ENCODE data around the gene ZCCHC7.

ZCCHC7 gene

DNA sequence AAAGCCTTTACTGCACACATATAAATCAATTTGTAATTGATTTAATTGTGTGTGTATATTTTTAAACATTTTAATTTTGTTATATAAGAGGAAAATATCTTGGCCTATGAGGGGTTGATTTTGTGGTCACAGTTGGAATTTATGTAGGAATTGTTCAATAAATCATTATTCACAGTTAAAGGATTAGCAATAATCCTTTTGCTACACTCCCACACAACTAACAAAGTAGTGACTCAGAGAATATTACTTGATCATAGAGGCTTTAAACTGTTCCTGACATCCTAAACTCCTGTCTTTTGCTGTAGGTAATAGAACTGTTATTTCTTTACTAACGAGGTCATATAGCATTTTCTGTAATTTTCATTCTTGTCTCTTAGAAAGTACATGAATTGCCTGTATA is 95.5 kb downstream of the ZCCHC7 start:
- Histone ChIP-seq H3K27me3 (replicated peaks; ENCODE audit: control insufficient read depth, insufficient read depth, low read length, poor library complexity, severe bottlenecking) (no peaks in the 10 kb centered on the region), H3K4me3 (ENCODE audit: insufficient read depth, low read depth, low read length, poor library complexity, severe bottlenecking) (no peak overlapping the region), H3K9me3 (ENCODE audit: control insufficient read depth, low read length) (no peaks in the 10 kb centered on the region), H3K4me1 (ENCODE audit: control insufficient read depth, insufficient read depth, low read length, poor library complexity, severe bottlenecking) (no peaks in the 10 kb centered on the region), H3K36me3 (ENCODE audit: control insufficient read depth, insufficient read depth, low read length) (no peaks in the 10 kb centered on the region), H3K27ac (ENCODE audit: insufficient read depth, low read length, poor library complexity, severe bottlenecking) (no peak overlapping the region)
- no peak for DNase-seq

DNA sequence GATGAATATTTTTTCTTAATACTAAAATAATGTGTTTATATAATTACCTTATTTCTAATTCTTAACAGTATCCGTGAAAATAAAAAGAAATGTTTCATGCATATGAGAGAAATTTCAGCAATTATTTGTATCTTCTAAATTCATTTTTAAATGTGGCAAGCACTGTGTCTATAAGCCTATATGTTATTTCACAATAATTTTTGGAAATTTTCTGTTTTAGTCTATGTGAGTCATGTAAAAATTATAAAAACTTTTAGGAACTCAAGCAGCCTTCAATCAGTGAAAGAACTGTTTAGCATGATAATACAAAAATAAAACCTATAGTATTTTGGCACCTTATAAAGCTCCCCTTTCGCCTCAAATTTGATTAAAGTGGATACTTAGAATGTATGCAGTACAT is 96.8 kb downstream of the ZCCHC7 start:
- Histone ChIP-seq H3K27me3 (replicated peaks; ENCODE audit: control insufficient read depth, insufficient read depth, low read length, poor library complexity, severe bottlenecking) (no peaks in the 10 kb centered on the region), H3K4me1 (ENCODE audit: control insufficient read depth, insufficient read depth, low read length, poor library complexity, severe bottlenecking) (no peaks in the 10 kb centered on the region), H3K36me3 (ENCODE audit: control insufficient read depth, insufficient read depth, low read length) (no peaks in the 10 kb centered on the region), H3K27ac (ENCODE audit: insufficient read depth, low read length, poor library complexity, severe bottlenecking) (no peak overlapping the region), H3K9me3 (ENCODE audit: control insufficient read depth, low read length) (no peaks in the 10 kb centered on the region), H3K4me3 (ENCODE audit: insufficient read depth, low read depth, low read length, poor library complexity, severe bottlenecking) (no peak overlapping the region)
- DNase-seq = no peak

DNA sequence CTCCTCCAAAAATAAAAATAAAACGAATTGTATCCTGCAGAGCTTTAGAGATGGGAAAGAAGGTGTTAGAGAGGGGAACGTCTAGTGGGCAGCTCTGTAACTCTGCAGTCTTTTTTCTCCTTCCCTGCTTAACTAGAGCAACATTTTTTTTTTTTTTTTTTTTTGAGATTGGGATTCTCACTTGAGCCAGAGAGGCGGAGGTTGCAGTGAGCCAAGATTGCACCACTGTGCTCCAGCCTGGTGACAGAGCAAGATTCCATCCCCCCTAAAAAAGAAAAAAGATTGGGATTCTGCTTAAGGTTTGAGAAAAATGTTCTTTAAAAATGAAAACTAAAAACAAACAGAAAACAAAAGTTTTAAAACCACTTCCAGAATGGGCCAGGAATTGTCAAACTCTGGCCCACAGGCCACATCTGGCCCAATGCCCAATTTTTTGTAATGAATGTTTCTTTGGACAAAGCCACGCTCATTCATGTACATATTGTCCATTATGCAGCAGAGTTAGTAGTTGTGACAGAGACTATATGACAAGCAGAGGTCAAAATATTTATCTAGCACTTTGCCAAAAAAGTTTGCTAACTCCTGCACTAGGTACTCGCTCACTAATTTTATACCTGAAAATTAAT is 98.5 kb downstream of the ZCCHC7 start:
- DNase-seq = no peak
- Histone ChIP-seq H3K4me3 (ENCODE audit: insufficient read depth, low read depth, low read length, poor library complexity, severe bottlenecking) (no peak overlapping the region), H3K36me3 (ENCODE audit: control insufficient read depth, insufficient read depth, low read length) (no peaks in the 10 kb centered on the region), H3K4me1 (ENCODE audit: control insufficient read depth, insufficient read depth, low read length, poor library complexity, severe bottlenecking) (no peaks in the 10 kb centered on the region), H3K27ac (ENCODE audit: insufficient read depth, low read length, poor library complexity, severe bottlenecking) (no peak overlapping the region), H3K9me3 (ENCODE audit: control insufficient read depth, low read length) (no peaks in the 10 kb centered on the region), H3K27me3 (replicated peaks; ENCODE audit: control insufficient read depth, insufficient read depth, low read length, poor library complexity, severe bottlenecking) (no peaks in the 10 kb centered on the region)

DNA sequence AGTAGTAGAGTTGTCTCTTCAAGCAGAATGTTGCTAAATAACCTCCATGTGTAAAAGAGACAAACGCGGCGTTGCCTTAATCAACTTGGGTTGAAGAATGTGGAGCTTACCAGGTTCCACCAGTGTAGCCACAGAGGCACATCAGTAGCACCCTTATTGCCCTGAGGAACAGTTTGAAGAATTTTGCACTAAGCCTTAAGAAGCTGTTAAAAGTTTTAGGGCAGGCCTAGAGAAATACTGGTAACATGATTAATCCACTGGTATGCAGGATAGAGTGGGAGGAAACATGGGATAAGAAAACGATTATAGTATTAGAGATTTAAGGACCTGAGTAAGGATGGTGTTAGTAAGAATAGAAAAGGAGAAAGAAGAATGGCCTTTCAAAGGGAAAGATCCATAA is 100.6 kb downstream of the ZCCHC7 start:
- H3K4me1 ChIP-seq (ENCODE audit: control insufficient read depth, insufficient read depth, low read length, poor library complexity, severe bottlenecking) = no peaks in the 10 kb centered on the region
- DNase-seq = no peak
- H3K27me3 ChIP-seq (replicated peaks; ENCODE audit: control insufficient read depth, insufficient read depth, low read length, poor library complexity, severe bottlenecking) = no peaks in the 10 kb centered on the region
- no peaks in the 10 kb centered on the region for H3K36me3 ChIP-seq (ENCODE audit: control insufficient read depth, insufficient read depth, low read length)
- H3K9me3 ChIP-seq (ENCODE audit: control insufficient read depth, low read length) = no peaks in the 10 kb centered on the region
- no peak overlapping the region for H3K27ac ChIP-seq (ENCODE audit: insufficient read depth, low read length, poor library complexity, severe bottlenecking)
- no peak overlapping the region for H3K4me3 ChIP-seq (ENCODE audit: insufficient read depth, low read depth, low read length, poor library complexity, severe bottlenecking)

DNA sequence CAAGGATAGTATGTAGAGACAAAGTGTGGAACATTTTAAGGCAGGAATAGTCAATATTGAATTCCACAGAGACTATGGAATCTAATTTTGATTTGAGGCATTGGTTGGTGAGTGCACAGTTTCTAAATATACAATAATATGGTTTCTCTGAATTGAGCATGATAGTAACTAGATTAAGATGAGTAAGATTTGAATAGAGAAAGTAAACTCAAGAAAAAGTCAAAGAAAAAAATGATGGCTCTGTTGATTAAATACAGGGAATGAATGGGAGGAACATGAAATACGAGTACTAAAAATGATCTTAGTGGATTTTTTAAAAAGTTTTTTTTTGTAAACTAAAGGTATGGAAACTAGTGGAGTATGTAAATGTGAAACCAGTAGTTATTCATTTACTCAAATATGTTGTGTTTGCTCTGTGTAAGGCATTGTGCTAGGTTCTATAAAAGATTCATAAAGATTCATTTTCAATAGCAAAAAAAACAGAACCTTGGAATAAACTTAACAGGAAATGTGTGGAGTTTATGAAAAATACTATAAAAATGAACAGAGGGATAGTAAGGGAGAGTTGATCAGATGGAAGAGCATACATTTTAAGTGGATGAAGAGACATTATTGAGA is 101.2 kb downstream of the ZCCHC7 start:
- no peaks in the 10 kb centered on the region for H3K4me1 ChIP-seq (ENCODE audit: control insufficient read depth, insufficient read depth, low read length, poor library complexity, severe bottlenecking)
- no peaks in the 10 kb centered on the region for H3K27me3 ChIP-seq (replicated peaks; ENCODE audit: control insufficient read depth, insufficient read depth, low read length, poor library complexity, severe bottlenecking)
- H3K4me3 ChIP-seq (ENCODE audit: insufficient read depth, low read depth, low read length, poor library complexity, severe bottlenecking) = no peak overlapping the region
- no peaks in the 10 kb centered on the region for H3K36me3 ChIP-seq (ENCODE audit: control insufficient read depth, insufficient read depth, low read length)
- no peaks in the 10 kb centered on the region for H3K9me3 ChIP-seq (ENCODE audit: control insufficient read depth, low read length)
- DNase-seq = no peak
- no peak overlapping the region for H3K27ac ChIP-seq (ENCODE audit: insufficient read depth, low read length, poor library complexity, severe bottlenecking)

DNA sequence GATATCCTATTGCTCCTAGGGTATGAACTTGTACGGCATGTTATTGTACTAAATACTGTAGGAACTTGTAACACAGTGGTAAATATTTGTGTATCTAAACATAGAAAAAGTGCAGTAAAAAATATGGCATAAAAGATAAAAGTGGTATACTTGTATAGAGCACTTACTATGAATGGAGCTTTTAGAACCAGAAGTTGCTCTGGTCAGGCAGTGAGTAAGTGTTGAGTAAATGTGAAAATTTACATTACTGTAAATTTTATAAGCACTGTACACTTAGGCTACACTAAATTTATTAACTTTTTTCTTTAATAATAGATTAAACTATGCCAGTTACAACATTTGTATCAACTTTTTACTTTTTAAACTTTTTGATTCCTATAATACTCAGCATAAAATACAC is 109.1 kb downstream of the ZCCHC7 start:
- no peaks in the 10 kb centered on the region for H3K36me3 ChIP-seq (ENCODE audit: control insufficient read depth, insufficient read depth, low read length)
- no peaks in the 10 kb centered on the region for H3K9me3 ChIP-seq (ENCODE audit: control insufficient read depth, low read length)
- H3K4me1 ChIP-seq (ENCODE audit: control insufficient read depth, insufficient read depth, low read length, poor library complexity, severe bottlenecking) = no peaks in the 10 kb centered on the region
- H3K27me3 ChIP-seq (replicated peaks; ENCODE audit: control insufficient read depth, insufficient read depth, low read length, poor library complexity, severe bottlenecking) = no peaks in the 10 kb centered on the region
- no peak overlapping the region for H3K4me3 ChIP-seq (ENCODE audit: insufficient read depth, low read depth, low read length, poor library complexity, severe bottlenecking)
- no peak for DNase-seq
- H3K27ac ChIP-seq (ENCODE audit: insufficient read depth, low read length, poor library complexity, severe bottlenecking) = no peak overlapping the region

DNA sequence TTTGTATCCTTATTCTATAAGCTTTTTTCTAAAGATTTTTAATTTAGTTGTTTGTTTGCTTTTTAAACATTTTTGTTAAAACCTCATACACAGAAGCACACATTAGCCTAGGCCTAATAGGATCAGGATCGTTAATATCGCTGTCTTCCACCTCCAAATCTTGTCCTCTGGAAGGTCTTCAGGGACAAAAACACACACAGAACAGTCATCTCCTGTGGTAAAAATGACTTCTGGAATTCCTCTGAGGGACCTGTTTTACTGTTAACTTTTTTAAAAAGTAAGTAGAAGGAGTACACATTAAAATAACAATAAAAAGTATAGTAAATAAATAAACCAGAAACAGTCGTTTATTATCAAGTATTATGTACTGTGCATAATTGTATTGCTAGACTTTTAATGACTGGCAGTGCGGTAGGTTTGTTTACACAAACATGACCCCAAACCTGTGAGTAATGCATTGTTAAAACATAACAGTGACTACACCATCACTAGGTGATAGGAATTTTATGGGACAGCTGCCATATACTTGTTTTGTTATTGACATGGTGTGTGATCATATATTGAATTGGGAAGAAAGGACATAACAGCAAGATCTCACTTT is 109.6 kb downstream of the ZCCHC7 start:
- no peaks in the 10 kb centered on the region for H3K36me3 ChIP-seq (ENCODE audit: control insufficient read depth, insufficient read depth, low read length)
- H3K9me3 ChIP-seq (ENCODE audit: control insufficient read depth, low read length) = no peaks in the 10 kb centered on the region
- no peaks in the 10 kb centered on the region for H3K4me1 ChIP-seq (ENCODE audit: control insufficient read depth, insufficient read depth, low read length, poor library complexity, severe bottlenecking)
- H3K4me3 ChIP-seq (ENCODE audit: insufficient read depth, low read depth, low read length, poor library complexity, severe bottlenecking) = no peak overlapping the region
- no peaks in the 10 kb centered on the region for H3K27me3 ChIP-seq (replicated peaks; ENCODE audit: control insufficient read depth, insufficient read depth, low read length, poor library complexity, severe bottlenecking)
- no peak for DNase-seq
- no peak overlapping the region for H3K27ac ChIP-seq (ENCODE audit: insufficient read depth, low read length, poor library complexity, severe bottlenecking)

DNA sequence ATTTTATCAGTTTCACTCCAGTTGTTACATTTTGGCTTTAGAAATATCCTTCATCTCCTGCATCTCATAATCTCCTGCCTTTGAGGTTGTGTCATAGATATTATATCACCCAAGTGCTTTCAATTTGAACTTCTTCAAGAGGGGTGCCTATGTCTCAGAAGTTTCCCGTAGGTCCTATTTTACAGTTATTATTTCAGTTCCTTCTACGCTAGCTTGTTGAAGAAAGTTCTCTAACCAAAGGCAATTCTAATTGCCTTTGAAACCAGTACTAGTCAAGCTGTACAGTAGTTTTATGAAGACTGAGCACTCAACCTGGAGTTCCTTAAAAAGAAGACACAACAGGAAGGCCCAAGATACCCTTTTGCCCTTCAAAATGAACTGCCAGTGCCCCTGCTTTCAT is 116.4 kb downstream of the ZCCHC7 start:
- Histone ChIP-seq H3K4me1 (ENCODE audit: control insufficient read depth, insufficient read depth, low read length, poor library complexity, severe bottlenecking) (no peaks in the 10 kb centered on the region), H3K36me3 (ENCODE audit: control insufficient read depth, insufficient read depth, low read length) (no peaks in the 10 kb centered on the region), H3K4me3 (ENCODE audit: insufficient read depth, low read depth, low read length, poor library complexity, severe bottlenecking) (no peak overlapping the region), H3K27ac (ENCODE audit: insufficient read depth, low read length, poor library complexity, severe bottlenecking) (no peak overlapping the region), H3K27me3 (replicated peaks; ENCODE audit: control insufficient read depth, insufficient read depth, low read length, poor library complexity, severe bottlenecking) (no peaks in the 10 kb centered on the region), H3K9me3 (ENCODE audit: control insufficient read depth, low read length) (no peaks in the 10 kb centered on the region)
- DNase-seq = no peak

DNA sequence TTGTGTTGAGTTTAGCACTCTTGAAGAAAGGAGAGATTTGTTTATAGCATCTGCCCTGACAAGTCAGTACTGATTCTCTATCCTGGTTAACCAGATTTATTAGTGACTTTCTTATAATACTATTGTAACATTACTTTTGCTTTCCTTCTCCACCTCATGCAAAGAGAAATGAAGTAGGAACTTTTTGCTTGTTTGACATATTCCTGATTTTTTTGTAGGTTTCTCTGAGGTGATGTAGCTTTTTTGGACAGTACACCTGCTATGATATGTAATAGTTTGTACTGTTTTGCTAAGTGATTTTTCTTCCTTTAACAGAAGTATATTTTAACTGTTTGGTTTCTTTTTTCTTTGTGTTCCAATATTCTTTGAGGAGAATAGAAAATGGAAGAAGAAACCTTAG is 117.7 kb downstream of the ZCCHC7 start:
- no peak overlapping the region for H3K27ac ChIP-seq (ENCODE audit: insufficient read depth, low read length, poor library complexity, severe bottlenecking)

DNA sequence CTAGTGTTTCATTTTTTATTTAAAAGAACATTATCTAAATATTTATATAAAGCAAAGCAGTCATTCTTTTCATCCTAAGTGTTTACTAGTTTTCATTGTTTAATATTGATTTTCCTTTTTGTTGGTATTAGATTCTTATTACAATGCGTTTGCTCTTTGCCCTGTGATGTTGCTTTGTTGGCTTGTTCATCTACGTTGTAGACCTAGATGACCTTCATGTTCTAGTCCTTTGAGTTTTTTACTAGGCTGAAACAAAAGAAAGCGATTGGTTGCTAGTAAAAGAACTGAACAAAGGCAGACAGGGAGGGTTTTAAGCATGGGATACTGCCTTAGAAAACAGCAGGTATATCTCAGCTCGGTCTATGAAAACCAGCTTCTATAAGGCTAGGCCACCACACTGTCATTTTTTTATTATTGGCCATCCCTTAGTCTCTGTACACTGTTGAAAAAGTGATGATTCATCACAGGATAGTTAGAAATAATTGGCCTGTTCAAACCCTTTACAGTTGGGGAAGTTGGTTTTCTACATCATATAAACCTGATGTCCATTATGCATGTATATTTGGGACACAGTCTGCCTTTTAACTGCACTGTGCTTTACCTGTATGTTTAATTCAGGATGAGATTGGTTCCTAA is 119.0 kb downstream of the ZCCHC7 start:
- H3K27ac ChIP-seq (ENCODE audit: insufficient read depth, low read length, poor library complexity, severe bottlenecking) = no peak overlapping the region
- H3K9me3 ChIP-seq (ENCODE audit: control insufficient read depth, low read length) = no peaks in the 10 kb centered on the region
- no peaks in the 10 kb centered on the region for H3K4me1 ChIP-seq (ENCODE audit: control insufficient read depth, insufficient read depth, low read length, poor library complexity, severe bottlenecking)
- H3K27me3 ChIP-seq (replicated peaks; ENCODE audit: control insufficient read depth, insufficient read depth, low read length, poor library complexity, severe bottlenecking) = no peaks in the 10 kb centered on the region
- no peak overlapping the region for H3K4me3 ChIP-seq (ENCODE audit: insufficient read depth, low read depth, low read length, poor library complexity, severe bottlenecking)
- no peaks in the 10 kb centered on the region for H3K36me3 ChIP-seq (ENCODE audit: control insufficient read depth, insufficient read depth, low read length)
- DNase-seq = no peak

More for the DNA sequence above, 117.7 kb downstream of the ZCCHC7 start:
- H3K36me3 ChIP-seq (ENCODE audit: control insufficient read depth, insufficient read depth, low read length) = no peaks in the 10 kb centered on the region
- no peak for DNase-seq
- no peaks in the 10 kb centered on the region for H3K4me1 ChIP-seq (ENCODE audit: control insufficient read depth, insufficient read depth, low read length, poor library complexity, severe bottlenecking)
- H3K9me3 ChIP-seq (ENCODE audit: control insufficient read depth, low read length) = no peaks in the 10 kb centered on the region
- H3K4me3 ChIP-seq (ENCODE audit: insufficient read depth, low read depth, low read length, poor library complexity, severe bottlenecking) = no peak overlapping the region
- no peaks in the 10 kb centered on the region for H3K27me3 ChIP-seq (replicated peaks; ENCODE audit: control insufficient read depth, insufficient read depth, low read length, poor library complexity, severe bottlenecking)

All from effector memory CD4-positive, alpha-beta T cell (primary cell).